GM23338 (cell line): ENCODE results near the gene AP4E1. TPM values are rescaled to one million over a fixed set of nuclear protein-coding genes. Genes with fewer than 3 reads are reported as not detected.

Experiments
- ATAC-seq: fragments of 200-7000 bp; cut with Tn5 transposase; 3 replicates; pipeline ENCODE4 v1.9.1; 2020
- DNase-seq: peaks from one replicate; pipeline ENCODE4 v3.0.0-alpha.2; 2015; ENCODE audit warnings: low spot score
- H2AFZ ChIP-seq: fragments of 200-600 bp; sonication (generic); 2 replicates; pipeline ENCODE4 v1.8.0; 2016; ENCODE audit warnings: antibody characterized with exemption, mild to moderate bottlenecking, moderate library complexity
- H3F3A ChIP-seq: fragments of 200-600 bp; sonication (generic); replicated peaks from 2 replicates; pipeline ENCODE4 v1.8.0; 2017; ENCODE audit warnings: antibody characterized with exemption, mixed run types, low read depth
- H3K27ac ChIP-seq: fragments of 200-600 bp; sonication (generic); 2 replicates; pipeline ENCODE4 v1.6.1; 2016; ENCODE audit warnings: low read depth
- H3K27me3 ChIP-seq: fragments of 200-600 bp; sonication (generic); 2 replicates; pipeline ENCODE4 v1.8.0; 2016; ENCODE audit warnings: mild to moderate bottlenecking, mixed run types, moderate library complexity; ENCODE audit not compliant: insufficient read depth
- H3K36me3 ChIP-seq: fragments of 200-600 bp; sonication (generic); 2 replicates; pipeline ENCODE4 v1.8.0; 2016; ENCODE audit warnings: mild to moderate bottlenecking; ENCODE audit not compliant: insufficient read depth
- H3K4me1 ChIP-seq: fragments of 200-600 bp; sonication (generic); 2 replicates; pipeline ENCODE4 v1.8.0; 2016; ENCODE audit warnings: mild to moderate bottlenecking, moderate library complexity; ENCODE audit not compliant: insufficient read depth
- H3K4me2 ChIP-seq: fragments of 200-600 bp; sonication (generic); 2 replicates; pipeline ENCODE4 v1.7.1; 2017; ENCODE audit warnings: mixed run types
- H3K4me3 ChIP-seq: fragments of 200-600 bp; sonication (generic); 2 replicates; pipeline ENCODE4 v1.6.1; 2016; ENCODE audit warnings: mixed run types
- H3K79me2 ChIP-seq: fragments of 200-600 bp; sonication (generic); replicated peaks from 2 replicates; pipeline ENCODE4 v1.8.0; 2017; ENCODE audit warnings: mild to moderate bottlenecking; ENCODE audit not compliant: insufficient read depth
- H3K9me2 ChIP-seq: fragments of 200-600 bp; sonication (generic); 2 replicates; pipeline ENCODE4 v1.8.0; 2017; ENCODE audit not compliant: insufficient read depth
- H4K20me1 ChIP-seq: fragments of 200-600 bp; sonication (generic); replicated peaks from 2 replicates; pipeline ENCODE4 v1.8.0; 2017; ENCODE audit warnings: mild to moderate bottlenecking; ENCODE audit not compliant: insufficient read depth
- H3K27ac Mint-ChIP-seq: 2 replicates; pipeline ENCODE4 v1.8.0; 2020; ENCODE audit warnings: inconsistent platforms, mild to moderate bottlenecking, moderate library complexity, mixed read lengths
- H3K27me3 Mint-ChIP-seq: 3 replicates; pipeline ENCODE4 v1.8.0; 2022; ENCODE audit warnings: low read depth, mild to moderate bottlenecking, moderate library complexity, mixed read lengths, inconsistent platforms; ENCODE audit not compliant: insufficient read depth, poor library complexity
- H3K36me3 Mint-ChIP-seq: 3 replicates; pipeline ENCODE4 v1.8.0; 2021; ENCODE audit warnings: low read depth, mild to moderate bottlenecking, inconsistent platforms, moderate library complexity, mixed read lengths
- H3K4me1 Mint-ChIP-seq: 3 replicates; pipeline ENCODE4 v1.8.0; 2020; ENCODE audit warnings: mild to moderate bottlenecking, inconsistent platforms, mixed read lengths
- H3K4me3 Mint-ChIP-seq: 3 replicates; pipeline ENCODE4 v1.8.0; 2021; ENCODE audit warnings: moderate library complexity, mild to moderate bottlenecking, inconsistent platforms, mixed read lengths
- H3K9me3 Mint-ChIP-seq: 3 replicates; pipeline ENCODE4 v1.8.0; 2020; ENCODE audit warnings: moderate library complexity, mild to moderate bottlenecking, inconsistent platforms, mixed read lengths
- EZH2phosphoT487 ChIP-seq: fragments of 200-600 bp; sonication (generic); IDR thresholded peaks from one replicate; pipeline ENCODE4 v1.8.1; 2018; ENCODE audit warnings: antibody characterized with exemption; ENCODE audit not compliant: unreplicated experiment
- NANOG ChIP-seq: IDR thresholded peaks from 2 replicates; pipeline ENCODE4 v1.6.1; 2016; ENCODE audit warnings: antibody characterized with exemption, borderline replicate concordance
- POLR2AphosphoS5 ChIP-seq: IDR thresholded peaks from 2 replicates; pipeline ENCODE4 v1.6.1; 2016; ENCODE audit warnings: antibody characterized with exemption, low read depth
- STAT1 ChIP-seq: IDR thresholded peaks from one replicate; pipeline ENCODE4 v1.6.1; 2016; ENCODE audit warnings: antibody characterized with exemption; ENCODE audit not compliant: unreplicated experiment
- ZNF331 ChIP-seq: fragments of 250-450 bp; sonication (Bioruptor Pico); IDR thresholded peaks from 2 replicates; pipeline ENCODE4 v1.5.0; 2020; ENCODE audit warnings: low read depth, mild to moderate bottlenecking, moderate library complexity
- polyA plus RNA-seq: library from polyadenylated mRNA; unstranded; fragments of >200 nt; fragmentation: Nextera tagmentation; extraction: Ambion mirVana; gene quantifications from 2 replicates; pipeline ENCODE4 v1.2.1, GENCODE V29; 2016
- total RNA-seq: library from RNA; depleted of rRNA; stranded (reverse); fragments of >200 nt; shearing (Covaris generic); gene quantifications from 2 replicates; pipeline ENCODE4 v1.2.3, GENCODE V29; 2014; rRNA removed
- TF ChIP-seq, protein P1 (sequence below): IDR thresholded peaks from one replicate; pipeline ENCODE4 v1.6.1; 2018; ENCODE audit warnings: antibody characterized with exemption; ENCODE audit not compliant: unreplicated experiment
- TF ChIP-seq, protein P2 (sequence below), 2 experiments: fragments of 200-600 bp in 1 of 2; sonication (generic) in 1 of 2; conservative IDR thresholded peaks; 2 replicates each; pipeline versions ENCODE4 v1.5.1 to v1.6.1; 2016 to 2017; ENCODE audit warnings: antibody characterized with exemption in 2 of 2, low read depth in 2 of 2, mild to moderate bottlenecking in 2 of 2, moderate library complexity in 1 of 2

AP4E1 gene
- total and polyA plus RNA-seq, 2 experiments from 2014 or later: 4.4 to 15.4 TPM

DNA sequence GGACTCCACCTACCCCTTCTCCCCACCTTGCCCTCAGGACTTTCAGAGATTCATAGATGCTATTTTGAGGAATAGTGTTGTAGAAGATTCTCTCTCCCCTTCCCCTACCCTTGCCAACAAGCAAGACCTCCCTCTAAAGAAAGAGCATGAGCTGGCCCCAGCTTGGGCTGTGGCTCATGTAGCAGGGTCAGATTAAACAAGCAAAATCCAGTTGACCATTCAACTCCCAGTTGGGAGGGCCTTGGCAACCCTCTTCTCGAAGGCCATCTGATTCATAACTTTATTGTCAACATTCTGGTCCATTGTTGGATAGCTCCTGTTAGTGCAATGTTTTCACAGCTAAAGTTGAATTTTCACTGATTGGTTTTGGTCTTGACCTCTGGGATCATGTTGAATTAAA is 145.1 kb downstream of the AP4E1 start:
- no peak overlapping the region for H3K4me3 Mint-ChIP-seq
- H3K4me2 ChIP-seq: no peak overlapping the region
- H2AFZ ChIP-seq: no peak overlapping the region
- H3K36me3 Mint-ChIP-seq: no peaks in the 10 kb centered on the region; the same call in 2 of the 3 replicates
- H3K36me3 ChIP-seq: no peaks in the 10 kb centered on the region
- no peak overlapping the region for H3K27ac Mint-ChIP-seq
- H3F3A ChIP-seq: no peaks in the 10 kb centered on the region
- H3K27me3 Mint-ChIP-seq: peaks cover 4% of the 10 kb centered on the region
- H3K4me3 ChIP-seq: no peak overlapping the region
- DNase-seq (no peak), ATAC-seq (no peak)
- H4K20me1 ChIP-seq: no peaks in the 10 kb centered on the region
- no peaks in the 10 kb centered on the region for H3K27me3 ChIP-seq
- H3K4me1 Mint-ChIP-seq: peaks cover 19% of the 10 kb centered on the region
- TF ChIP-seq STAT1 (no peak), POLR2AphosphoS5 (no peak), ZNF331 (no peak), NANOG (no peak), EZH2phosphoT487 (no peak)
- TF ChIP-seq, protein P1, sequence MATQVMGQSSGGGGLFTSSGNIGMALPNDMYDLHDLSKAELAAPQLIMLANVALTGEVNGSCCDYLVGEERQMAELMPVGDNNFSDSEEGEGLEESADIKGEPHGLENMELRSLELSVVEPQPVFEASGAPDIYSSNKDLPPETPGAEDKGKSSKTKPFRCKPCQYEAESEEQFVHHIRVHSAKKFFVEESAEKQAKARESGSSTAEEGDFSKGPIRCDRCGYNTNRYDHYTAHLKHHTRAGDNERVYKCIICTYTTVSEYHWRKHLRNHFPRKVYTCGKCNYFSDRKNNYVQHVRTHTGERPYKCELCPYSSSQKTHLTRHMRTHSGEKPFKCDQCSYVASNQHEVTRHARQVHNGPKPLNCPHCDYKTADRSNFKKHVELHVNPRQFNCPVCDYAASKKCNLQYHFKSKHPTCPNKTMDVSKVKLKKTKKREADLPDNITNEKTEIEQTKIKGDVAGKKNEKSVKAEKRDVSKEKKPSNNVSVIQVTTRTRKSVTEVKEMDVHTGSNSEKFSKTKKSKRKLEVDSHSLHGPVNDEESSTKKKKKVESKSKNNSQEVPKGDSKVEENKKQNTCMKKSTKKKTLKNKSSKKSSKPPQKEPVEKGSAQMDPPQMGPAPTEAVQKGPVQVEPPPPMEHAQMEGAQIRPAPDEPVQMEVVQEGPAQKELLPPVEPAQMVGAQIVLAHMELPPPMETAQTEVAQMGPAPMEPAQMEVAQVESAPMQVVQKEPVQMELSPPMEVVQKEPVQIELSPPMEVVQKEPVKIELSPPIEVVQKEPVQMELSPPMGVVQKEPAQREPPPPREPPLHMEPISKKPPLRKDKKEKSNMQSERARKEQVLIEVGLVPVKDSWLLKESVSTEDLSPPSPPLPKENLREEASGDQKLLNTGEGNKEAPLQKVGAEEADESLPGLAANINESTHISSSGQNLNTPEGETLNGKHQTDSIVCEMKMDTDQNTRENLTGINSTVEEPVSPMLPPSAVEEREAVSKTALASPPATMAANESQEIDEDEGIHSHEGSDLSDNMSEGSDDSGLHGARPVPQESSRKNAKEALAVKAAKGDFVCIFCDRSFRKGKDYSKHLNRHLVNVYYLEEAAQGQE: no peak
- TF ChIP-seq, protein P2, sequence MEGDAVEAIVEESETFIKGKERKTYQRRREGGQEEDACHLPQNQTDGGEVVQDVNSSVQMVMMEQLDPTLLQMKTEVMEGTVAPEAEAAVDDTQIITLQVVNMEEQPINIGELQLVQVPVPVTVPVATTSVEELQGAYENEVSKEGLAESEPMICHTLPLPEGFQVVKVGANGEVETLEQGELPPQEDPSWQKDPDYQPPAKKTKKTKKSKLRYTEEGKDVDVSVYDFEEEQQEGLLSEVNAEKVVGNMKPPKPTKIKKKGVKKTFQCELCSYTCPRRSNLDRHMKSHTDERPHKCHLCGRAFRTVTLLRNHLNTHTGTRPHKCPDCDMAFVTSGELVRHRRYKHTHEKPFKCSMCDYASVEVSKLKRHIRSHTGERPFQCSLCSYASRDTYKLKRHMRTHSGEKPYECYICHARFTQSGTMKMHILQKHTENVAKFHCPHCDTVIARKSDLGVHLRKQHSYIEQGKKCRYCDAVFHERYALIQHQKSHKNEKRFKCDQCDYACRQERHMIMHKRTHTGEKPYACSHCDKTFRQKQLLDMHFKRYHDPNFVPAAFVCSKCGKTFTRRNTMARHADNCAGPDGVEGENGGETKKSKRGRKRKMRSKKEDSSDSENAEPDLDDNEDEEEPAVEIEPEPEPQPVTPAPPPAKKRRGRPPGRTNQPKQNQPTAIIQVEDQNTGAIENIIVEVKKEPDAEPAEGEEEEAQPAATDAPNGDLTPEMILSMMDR (conservative IDR thresholded peaks at IDR 0.05; ENCODE audit: low read depth in 2 of 2): no peak
- H3K9me2 ChIP-seq: 0 out of 2 replicates have a peak, but pooled peaks cover 12% of the 10 kb centered on the region
- no peaks in the 10 kb centered on the region for H3K79me2 ChIP-seq
- peaks cover 10% of the 10 kb centered on the region; the same call in 1 of the 2 replicates for H3K4me1 ChIP-seq
- H3K9me3 Mint-ChIP-seq: no peaks in the 10 kb centered on the region; the same call in 2 of the 3 replicates
- no peak overlapping the region for H3K27ac ChIP-seq

DNA sequence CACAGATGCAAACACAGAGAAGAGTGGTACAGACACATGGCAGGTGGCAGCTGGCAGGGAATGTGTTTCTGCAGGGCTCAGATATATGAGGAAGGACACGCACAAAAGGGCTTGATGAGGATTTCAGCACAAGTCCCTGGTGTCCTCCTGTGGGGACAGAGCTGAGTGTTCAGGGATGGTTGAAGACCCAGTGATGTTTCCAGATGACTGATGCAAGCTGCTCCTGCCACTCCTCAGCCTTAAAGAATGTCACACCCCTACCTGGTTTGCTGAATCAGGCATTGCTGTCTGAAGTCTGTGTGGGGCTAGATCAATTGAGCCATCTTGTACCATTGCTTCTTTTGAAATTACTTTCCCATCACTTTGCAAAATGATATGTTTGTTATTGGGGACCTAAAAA is 146.1 kb downstream of the AP4E1 start:
- no peaks in the 10 kb centered on the region; the same call in 2 of the 3 replicates for H3K36me3 Mint-ChIP-seq
- no peaks in the 10 kb centered on the region for H3K79me2 ChIP-seq
- no peak overlapping the region for H3K4me3 ChIP-seq
- TF ChIP-seq NANOG: no peak
- ATAC-seq (no peak), DNase-seq (no peak)
- no peak overlapping the region for H2AFZ ChIP-seq
- H3K4me1 ChIP-seq: peaks cover 3% of the 10 kb centered on the region; the same call in 1 of the 2 replicates
- H3K9me3 Mint-ChIP-seq: no peaks in the 10 kb centered on the region; the same call in 2 of the 3 replicates
- 0 out of 2 replicates have a peak, but pooled peaks cover 12% of the 10 kb centered on the region for H3K9me2 ChIP-seq
- H3K27ac Mint-ChIP-seq: no peak overlapping the region
- no peaks in the 10 kb centered on the region for H4K20me1 ChIP-seq
- no peak overlapping the region for H3K4me2 ChIP-seq
- no peaks in the 10 kb centered on the region for H3F3A ChIP-seq
- no peaks in the 10 kb centered on the region for H3K36me3 ChIP-seq
- peaks cover 11% of the 10 kb centered on the region; the same call in 2 of the 3 replicates for H3K4me1 Mint-ChIP-seq
- no peaks in the 10 kb centered on the region for H3K27me3 ChIP-seq
- no peak overlapping the region for H3K4me3 Mint-ChIP-seq
- no peak overlapping the region for H3K27ac ChIP-seq
- H3K27me3 Mint-ChIP-seq: peaks cover 4% of the 10 kb centered on the region

Other genes with a start within 250 kb of the AP4E1 start
- gene TRPM7, start 221.9 kb upstream of the AP4E1 start, total RNA-seq: 38.3 and 41.0 TPM in 2 replicates
- 6.2 and 8.3 TPM in 2 replicates for gene TRPM7, start 221.9 kb upstream of the AP4E1 start, polyA plus RNA-seq
- gene SPPL2A, start 143.0 kb upstream of the AP4E1 start, total RNA-seq: 24.1 and 33.0 TPM in 2 replicates
- 10.9 and 14.0 TPM in 2 replicates for gene SPPL2A, start 143.0 kb upstream of the AP4E1 start, polyA plus RNA-seq
- 0.31 and 0.54 TPM in 2 replicates for gene TNFAIP8L3, start 186.2 kb downstream of the AP4E1 start, total RNA-seq
- gene TNFAIP8L3, start 186.2 kb downstream of the AP4E1 start, polyA plus RNA-seq: 0.21 and 0.23 TPM in 2 replicates